ENCODE data around the gene ATP5F1B.

GRCh38 chr12:56658921-56659320 lies 13.1 kb upstream of the ATP5F1B start:
- TF ChIP-seq KDM5B (IDR thresholded peaks at IDR 0.05; ENCODE audit: insufficient replicate concordance, low read depth, low read length) (no peak), SMAD4 (CRISPR knock-in tag; conservative IDR thresholded peaks at IDR 0.05) (no peak), CEBPB (tag; IDR thresholded peaks at IDR 0.05) (no peak), KHSRP (IDR thresholded peaks at IDR 0.05) (no peak), ZBTB5 (IDR thresholded peaks at IDR 0.05) (no peak), ZNF507 (tag; conservative IDR thresholded peaks at IDR 0.05) (no peak), ZNF407 (IDR thresholded peaks at IDR 0.05; ENCODE audit: low read depth) (no peak), AFF4 (CRISPR knock-in tag; IDR thresholded peaks at IDR 0.05) (no peak), USF2 (CRISPR knock-in tag; IDR thresholded peaks at IDR 0.05) (no peak), ELK3 (CRISPR knock-in tag; IDR thresholded peaks at IDR 0.05) (no peak)
